NCI-H2227 (cell line): Measurements from ENCODE around the gene AP1S3.
"Not testable (repeated sequence)": the region's sequence is repeated elsewhere in the genome, so short reads cannot be mapped to it uniquely, and the experiment has no call there.

Experiments used
- DNase-seq: peaks from one replicate; lab custom pipeline; 2025; ENCODE audit not compliant: unreplicated experiment; lab: John Stamatoyannopoulos, UW

AP1S3 gene

DNA sequence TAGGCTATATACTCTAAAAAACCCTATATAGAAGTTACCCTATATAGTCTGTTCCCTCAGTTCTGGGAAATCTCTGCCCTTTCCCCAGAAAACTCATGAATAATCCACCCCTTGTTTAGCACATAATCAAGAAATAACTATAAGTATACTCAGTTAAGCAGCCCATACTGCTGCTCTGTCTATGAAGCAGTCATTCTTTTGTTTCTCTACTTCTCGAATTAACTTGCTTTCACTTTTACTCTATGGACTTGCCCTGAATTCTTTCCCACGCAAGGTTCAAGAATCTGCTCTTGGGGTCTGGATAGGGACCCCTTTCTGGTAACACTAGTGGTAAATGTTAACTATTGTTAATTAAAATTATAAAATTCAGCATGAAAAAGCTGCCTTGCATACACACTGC is 17.4 kb upstream of the AP1S3 start:
- no peak for DNase-seq

DNA sequence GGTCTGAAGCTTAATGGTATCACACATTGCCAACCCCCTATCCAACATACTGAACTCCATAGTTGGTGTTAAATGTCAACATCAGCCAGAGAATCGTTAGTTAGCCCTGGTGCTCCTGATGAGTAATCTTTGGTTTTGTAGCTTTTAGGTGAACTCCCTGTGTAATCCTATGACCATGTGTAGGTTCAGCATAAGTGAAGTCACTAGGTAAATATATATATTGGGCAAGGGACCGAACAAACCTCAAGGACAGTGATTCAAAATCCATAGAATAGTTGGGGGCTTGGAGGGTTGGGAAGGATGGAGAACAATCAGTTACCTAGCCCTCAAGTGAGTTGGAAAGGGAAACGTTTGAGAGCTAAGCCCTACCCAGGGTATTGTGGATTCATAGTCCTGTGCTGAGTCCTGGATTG is 16.0 kb upstream of the AP1S3 start:
- no peak for DNase-seq

DNA sequence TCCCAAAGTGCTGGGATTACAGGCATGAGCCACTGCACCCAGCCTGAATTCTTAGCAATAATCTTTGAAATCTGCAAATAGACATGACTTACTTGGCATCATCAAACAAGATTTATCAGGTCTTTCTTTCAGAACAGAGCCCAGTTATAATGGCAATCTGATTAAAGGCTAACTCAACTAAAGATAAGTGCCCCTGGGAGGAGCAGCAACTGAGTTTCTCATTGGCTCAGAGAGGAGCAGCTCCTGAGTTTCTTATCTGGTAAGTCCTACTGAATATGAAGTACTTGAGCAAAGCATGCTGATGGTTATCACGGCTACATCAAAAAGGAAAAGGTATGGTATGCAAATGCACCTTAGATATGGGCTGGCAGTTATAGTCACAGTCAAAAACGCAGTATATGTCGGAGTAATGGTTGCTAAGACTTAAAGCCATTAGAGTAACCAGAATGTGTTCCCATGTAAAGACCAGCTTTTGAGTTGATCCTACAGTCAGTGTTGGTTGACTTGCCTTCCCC is 15.0 kb upstream of the AP1S3 start:
- no peak for DNase-seq

DNA sequence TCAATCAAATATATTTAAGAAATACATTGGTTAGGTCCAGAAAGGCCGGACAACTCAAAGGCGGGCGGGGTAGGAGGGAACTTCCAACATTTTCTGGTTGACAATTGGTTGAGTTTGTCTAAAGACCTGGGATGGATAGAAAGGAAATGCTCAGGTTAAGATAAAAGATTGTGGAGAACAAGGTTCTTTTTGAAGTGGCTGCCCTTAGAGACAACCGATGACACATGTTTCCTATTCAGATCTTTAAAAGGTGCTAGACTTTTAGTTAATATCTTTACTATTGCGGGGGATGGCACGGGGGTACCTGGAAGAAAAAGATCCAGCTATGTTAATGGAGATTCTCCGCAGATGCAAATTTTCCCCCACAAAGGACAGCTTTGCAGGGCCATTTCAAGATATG is 10.0 kb upstream of the AP1S3 start:
- no peak for DNase-seq

DNA sequence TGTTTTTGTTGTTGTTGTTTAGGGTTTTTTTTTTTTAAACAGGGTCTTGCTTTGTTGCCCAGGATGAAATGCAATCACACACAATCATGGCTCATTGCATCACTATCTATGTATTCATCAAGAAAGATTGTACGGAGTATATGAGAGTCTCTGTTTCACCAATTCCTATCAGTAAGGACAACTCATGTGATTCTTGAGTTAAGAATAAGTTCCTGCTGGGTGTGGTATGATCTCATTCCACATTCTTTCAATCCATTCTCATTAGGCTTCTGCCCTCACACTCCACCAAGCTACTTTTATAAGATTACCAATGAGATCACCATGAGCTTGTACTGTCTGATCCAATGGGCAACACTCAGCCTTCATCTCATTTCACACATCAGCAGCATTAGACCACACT is 9.1 kb upstream of the AP1S3 start:
- no peak for DNase-seq

DNA sequence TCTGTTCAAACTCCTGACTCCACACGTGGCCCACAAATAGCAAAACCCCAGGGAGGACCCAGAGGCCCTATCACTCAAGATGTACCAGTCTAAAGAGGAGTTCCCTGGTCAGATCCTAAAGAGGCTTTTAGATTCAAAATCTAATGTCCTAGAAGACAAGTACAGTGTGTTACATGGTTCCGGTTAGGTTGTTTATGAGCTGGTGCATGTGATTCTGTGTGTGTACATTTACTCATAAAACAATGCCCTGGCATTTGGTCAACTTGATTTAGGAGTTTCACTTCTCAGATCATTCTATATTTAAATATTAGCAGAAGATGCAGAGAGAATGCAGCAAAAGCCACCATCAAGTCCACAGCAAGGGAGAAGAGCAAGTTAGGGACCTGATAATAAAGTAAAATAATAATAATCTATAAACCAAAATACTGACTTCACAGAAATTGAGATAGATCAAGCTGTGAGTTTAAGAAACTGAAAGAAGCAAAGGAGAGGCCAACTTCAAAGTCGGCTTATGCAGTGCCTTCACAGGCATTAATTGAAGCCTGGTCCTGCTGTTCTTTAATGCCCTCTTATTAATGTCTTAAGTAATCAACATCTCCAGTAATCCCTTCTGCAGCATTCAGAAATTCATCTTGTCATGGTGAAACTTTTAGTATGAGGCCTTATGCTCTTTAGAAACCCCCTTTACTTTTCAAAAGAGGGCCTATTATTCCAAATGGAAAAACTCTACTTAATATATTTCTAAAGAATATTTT is 4.2 kb upstream of the AP1S3 start:
- no peak for DNase-seq

DNA sequence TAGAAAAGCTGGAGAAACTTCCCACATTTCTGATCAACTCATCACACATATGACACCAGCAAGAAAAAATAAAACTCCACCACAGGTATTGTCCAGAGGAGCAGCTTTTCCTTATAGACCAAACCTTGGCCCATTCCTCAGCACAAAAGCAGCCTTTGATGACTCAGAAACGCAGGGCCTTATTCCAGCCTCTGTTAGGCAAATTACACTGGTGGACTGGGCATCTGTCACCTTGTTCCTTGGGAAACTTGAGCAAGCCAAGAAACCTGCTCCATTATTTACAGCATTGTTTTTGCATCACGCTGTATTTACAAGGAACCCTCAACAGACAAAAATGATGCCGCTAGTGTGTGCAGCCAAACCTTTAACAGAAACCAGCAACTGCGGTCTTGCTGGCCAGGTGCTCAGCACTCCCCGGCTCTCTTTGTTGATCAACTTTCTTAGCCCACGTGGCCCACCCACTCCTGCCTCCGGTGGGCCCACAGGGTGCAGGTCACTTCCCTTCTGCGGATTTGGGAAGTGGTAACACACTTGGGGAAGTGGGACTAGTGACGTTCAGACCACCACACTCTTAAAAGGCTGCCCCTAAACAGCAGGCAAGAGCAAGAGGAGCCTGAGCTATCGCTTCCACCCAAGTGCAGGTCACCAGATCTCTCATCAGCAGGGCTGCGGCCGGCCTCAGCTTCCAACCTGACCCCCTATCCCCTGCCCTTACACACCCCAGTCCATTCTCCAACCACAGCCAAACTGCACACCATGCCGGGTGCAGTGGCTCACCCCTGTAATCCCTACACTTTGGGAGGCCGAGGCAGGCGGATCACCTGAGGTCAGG is 1.5 kb downstream of the AP1S3 start:
- no peak for DNase-seq

DNA sequence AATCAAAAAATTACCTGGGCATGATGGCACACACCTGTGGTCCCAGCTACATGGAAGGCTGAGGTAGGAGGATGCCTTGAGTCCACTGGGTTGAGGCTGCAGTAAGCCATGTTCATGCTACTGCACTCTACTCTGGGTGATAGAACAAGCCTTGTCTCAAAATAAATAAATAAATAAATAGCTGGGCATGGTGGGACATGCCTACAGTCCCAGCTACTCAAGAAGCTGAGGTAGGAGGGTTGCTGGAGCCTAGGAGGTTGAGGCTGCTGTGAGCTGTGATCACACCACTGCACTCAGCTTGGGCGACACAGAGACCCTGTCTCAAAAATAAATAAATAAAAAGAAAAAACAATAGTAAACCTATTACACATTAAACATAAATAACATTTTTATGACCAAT is 3.0 kb downstream of the AP1S3 start:
- no peak for DNase-seq

DNA sequence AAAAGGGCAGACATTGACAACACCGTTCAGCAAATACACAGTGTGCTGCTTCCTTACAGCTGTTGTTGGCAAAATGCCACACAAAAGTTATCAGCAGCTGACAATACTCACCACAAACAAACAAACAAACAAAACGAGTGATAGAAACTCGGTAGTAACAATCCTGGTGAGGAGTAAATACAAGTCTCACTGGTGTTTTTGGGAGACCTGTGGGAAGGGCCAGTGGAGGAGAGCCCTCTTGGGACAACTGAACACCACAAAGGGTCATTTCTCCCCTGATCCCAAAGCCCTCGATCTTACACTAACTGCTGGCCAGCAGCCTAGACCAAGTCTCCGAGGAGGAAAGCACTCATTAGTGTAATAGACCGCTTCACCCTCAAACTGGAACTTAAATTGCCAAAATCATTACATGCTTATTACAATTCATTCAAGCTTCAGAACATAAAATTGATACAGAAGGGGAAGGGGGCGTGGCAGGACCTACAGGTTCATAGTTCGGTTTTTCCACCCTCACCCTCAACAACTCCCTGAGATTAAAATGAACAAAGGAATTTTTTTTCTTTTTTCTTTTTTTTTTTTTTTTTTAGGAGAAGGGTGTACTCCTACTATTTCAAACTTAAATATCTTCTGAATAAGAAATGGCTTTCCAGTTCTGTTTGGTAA is 5.0 kb downstream of the AP1S3 start:
- peak; percentile 38 for DNase-seq

DNA sequence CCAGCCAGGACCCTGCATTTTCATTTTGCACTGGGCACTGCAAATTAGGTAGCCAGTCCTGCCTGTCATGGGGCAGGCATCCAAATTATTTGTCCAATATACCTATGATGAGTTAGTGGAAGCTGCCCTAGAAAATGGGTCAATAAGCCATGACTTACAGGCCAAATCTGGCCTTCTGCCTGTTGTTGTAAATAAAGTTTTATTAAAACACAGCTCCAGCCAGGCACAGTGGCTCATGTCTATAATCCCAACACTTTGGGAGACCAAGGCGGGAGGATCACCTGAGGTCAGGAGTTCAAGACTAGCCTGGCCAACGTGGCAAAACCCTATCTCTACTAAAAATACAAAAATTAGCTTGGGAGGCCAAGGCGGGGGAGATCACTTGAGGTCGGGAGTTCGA is 8.3 kb downstream of the AP1S3 start:
- DNase-seq = no peak

DNA sequence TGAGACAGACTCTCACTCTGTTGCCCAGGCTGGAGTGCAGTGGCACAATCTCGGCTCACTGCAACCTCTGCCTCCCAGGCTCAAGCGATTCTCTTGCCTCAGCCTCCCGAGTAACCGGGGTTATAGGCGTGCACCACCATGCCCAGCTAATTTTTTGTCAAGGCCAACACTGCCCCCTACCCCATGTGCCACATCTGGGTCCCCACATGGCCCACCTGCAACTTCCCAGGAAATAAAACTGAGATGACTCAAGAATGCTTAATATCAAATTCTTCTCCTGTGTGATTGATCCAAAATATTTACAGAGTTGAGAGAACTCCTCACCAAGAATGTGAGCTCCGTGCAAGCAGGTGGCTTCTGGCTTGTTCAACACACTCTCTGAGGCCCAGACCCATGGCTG is 9.1 kb downstream of the AP1S3 start:
- no peak for DNase-seq

DNA sequence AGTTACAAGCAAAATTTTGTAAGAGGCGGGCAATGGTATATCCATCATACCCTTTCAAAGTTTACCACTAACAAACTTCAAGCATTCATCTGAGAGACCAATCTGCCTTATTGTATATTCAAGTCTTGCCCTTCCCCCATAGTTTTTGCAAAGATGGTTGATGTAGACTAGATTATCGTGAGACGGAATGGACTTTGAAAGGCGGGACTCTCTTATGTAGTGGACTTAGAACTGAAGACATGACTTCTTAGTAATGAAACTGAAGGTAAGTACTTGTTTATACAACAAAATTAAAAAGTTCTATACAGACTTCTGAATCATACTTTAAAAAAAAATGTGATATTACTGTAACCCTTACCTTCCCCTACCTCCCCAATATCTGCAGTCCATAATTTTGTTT is 10.4 kb downstream of the AP1S3 start:
- DNase-seq = no peak

DNA sequence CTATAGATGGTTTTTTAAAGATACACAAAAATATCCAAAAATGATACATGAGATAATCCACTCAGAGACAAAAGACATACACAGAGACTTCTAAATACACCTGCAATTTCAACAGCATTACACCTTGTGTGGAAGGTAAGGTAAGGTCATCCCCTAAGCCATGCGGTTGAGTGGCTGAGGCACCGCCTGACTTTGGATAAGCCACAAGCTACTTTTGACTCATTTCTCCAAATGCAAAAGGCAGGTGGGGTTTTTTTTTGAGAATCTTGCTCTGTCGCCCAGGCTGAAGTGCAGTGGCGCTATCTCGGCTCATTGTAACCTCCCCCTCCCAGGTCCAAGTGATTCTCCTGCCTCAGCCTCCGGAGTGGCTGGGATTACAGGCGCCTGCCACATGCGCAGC is 13.1 kb downstream of the AP1S3 start:
- no peak for DNase-seq

DNA sequence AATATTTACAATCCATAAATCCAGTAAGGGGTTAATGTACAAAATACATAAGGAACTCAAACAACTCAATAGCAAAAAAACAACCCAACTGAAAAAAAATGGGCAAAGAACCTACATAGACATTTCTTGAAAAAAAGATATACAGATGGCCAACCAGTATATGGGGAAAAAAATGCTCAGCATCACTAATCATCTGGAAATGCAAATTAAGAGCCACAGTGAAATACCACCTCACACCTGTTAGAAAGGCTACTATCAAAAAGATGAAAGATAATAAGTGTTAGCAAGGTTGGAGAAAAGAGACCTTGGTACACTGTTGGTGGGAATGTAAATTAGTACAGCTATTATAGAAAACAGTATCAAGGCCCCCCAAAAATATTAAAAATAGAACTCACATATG is 14.6 kb downstream of the AP1S3 start:
- DNase-seq = no peak

DNA sequence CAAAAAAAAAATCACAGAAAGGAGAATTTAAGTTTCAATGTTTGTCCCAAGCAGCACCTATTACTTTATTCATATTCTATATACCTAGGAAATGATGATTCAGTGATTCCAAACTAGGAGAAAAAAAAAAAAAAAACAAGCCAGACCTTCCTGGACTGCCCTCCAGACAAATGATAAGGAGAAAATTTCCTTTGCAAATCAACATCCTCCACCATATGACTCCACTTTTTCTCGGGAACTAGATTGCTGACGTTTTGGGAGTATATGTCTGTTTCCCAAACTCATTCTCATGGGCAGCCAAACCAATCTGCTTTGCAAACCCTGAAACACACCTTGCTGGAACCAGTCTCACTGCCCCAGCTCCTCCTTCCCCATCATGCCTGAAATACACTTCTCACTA is 16.8 kb downstream of the AP1S3 start:
- DNase-seq = no peak

DNA sequence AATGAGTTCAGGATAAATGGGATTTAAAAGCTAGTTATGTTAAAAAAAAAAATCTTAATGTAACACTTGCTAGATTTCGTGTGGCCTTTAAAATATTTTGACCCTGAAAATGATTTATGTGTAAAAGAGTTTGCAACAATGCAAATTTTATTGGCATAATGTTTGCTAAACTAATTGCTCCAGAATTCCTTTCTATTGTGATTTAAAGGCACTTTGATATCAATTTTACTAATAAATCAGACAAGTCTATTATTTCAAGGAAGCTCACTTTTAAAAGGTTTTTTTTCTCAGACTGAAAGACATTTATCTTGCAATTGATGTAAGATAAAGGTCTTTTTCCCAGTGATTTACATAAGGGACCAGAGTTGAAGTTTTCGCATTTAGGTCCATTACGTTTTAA is 17.5 kb downstream of the AP1S3 start:
- DNase-seq = no peak

DNA sequence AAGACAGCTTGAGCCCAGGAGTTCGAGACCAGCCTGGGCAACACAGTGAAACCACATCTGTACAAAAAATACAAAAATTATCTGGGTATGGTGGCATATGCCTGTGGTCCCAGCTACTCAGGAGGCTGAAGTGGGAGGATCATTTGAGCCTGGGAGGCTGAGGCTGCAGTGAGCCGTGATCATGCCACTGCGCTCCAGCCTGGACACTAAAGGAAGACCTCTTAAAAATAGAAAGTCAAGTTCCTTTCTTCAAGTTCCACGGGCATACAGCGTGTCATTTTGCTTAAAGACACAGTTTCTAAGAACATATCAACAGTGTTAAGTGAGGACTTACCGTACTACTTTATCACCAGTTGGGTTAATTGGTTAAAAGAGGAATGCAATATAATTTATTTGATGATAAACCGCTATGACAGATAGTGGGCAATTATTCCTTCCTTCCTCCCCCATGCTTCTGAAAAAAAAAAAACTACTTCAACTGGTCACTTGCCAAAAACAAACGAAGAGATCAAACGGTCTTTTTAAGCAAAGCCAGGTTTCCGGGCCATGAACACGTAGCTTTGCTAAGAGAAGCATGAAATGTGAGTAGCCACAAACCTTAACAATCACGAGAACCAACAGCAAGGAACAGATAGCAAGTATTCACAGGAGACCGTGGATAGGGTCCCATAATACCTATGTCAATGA is 21.4 kb downstream of the AP1S3 start:
- no peak for DNase-seq

DNA sequence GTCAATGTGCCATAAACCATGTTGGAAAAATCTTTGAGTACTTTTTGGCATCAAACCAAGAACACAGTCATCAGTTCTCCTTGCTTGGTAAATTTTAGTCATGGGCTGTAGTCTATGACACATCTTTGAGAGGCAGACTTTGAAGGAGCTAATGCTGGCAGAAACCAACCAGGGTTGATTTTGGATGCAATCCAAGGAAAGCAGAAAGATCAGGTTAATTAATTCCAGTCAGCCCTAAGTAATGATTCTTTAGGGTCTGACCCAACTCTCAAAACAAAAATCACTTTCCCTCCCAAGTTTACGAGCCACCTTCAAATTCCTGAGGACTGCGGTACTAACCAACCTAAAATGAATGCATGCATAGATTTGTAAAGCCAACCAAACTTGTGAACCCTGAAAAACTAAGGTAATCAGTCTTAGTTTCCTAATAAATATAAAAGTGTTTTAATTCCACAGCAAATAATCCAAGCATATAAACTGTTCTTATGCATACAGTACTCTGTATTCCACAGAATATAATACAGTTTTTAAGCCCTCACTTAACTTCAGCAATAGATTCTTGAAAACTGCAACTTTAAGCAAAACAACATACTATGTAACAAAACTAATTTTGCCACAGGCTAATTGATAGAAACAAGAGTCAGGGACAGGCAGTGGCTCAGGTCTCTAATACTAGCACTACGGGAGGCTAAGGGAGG is 22.0 kb downstream of the AP1S3 start:
- no peak for DNase-seq

DNA sequence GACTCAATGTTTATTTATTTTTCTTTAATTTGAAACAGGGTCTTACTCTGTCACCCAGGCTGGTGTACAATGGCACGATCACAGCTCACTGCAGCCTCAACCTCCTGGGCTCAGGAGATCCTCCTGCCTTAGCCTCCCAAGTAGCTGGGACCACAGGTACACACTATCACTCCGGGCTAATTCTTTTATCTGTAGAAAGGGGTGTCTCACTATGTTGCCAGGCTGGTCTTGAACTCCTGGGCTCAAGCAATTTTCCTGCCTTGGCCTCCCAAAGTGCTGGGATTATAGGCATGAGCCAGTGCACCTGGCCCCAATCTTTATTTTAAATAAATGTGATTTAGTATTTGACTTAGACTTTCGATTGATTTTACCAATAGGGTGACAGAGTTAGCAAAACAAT is 22.6 kb downstream of the AP1S3 start:
- DNase-seq = not testable (repeated sequence)

DNA sequence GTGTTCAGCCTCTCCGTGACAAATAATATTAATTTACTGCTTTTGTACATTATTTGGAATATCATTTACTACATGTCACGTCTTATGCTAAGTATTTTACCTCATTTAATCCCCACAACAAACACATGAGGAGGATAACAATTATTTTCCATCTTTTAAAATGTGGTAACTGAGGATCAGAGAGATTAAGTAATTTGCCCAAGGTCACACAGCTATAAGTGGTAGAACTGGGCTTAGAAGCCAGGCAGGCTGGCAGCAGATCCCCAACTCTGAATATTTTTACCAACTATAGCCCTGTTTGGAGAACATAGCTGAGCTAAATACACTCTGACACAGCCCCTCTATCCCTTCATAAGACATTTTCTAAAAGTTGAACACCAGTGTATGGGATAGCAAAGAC is 24.1 kb downstream of the AP1S3 start:
- no peak for DNase-seq

DNA sequence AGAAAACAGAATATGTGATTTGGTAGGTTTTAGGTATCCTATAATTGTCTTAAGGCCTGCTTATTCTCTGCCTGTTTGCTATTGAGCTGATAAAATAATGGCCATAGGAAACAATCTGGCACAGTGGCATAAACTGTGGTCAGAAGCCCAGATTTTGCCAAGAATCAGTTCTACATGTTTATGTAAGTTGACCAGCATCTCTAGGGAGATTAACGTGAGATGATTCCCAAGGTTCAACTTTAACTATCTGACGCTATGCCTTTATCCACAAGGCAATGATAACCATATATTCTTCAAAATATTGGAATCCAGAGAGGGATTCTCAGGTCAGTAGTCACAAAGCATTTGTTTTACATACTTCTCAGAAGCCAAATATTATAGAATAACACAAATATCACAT is 25.6 kb downstream of the AP1S3 start:
- no peak for DNase-seq
